ENCODE data around the gene CYBC1.

Gene CYBC1

DNA sequence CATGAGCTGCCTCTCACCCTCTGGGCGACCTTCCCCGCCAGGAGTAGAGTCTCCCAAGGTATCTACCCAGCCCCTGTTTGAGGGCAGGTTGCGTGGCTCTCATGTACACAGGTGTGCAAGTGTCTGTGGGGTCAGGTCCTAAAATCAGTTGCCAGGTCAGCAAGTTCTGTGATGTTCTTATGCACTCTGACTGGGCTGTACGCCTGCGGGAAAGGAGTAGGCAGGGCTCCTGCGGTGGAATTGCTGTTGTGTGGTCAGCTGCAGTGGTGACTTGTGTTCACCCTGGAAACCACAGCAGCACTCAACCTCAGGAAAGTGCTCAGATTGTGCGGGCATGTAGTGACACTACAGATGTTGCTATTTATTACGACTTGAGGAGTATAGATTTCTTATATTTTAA, 27.4 kb upstream of the CYBC1 start:
- no peak overlapping the region for H3K9ac ChIP-seq
- H3K36me3 ChIP-seq (ENCODE audit: control insufficient read depth, insufficient read depth, low read length) = no peaks in the 10 kb centered on the region
- no peak overlapping the region for H3K27ac ChIP-seq
- no peaks in the 10 kb centered on the region for H3K27me3 ChIP-seq (ENCODE audit: control insufficient read depth, insufficient read depth, low read length)
- H3K79me2 ChIP-seq = no peaks in the 10 kb centered on the region
- H2AFZ ChIP-seq = no peak overlapping the region
- H3K4me1 ChIP-seq = no peaks in the 10 kb centered on the region
- no peaks in the 10 kb centered on the region for H3K9me3 ChIP-seq (ENCODE audit: control insufficient read depth, low read length)
- H3K4me2 ChIP-seq (ENCODE audit: low read length) = no peak overlapping the region
- TF ChIP-seq, protein P1, sequence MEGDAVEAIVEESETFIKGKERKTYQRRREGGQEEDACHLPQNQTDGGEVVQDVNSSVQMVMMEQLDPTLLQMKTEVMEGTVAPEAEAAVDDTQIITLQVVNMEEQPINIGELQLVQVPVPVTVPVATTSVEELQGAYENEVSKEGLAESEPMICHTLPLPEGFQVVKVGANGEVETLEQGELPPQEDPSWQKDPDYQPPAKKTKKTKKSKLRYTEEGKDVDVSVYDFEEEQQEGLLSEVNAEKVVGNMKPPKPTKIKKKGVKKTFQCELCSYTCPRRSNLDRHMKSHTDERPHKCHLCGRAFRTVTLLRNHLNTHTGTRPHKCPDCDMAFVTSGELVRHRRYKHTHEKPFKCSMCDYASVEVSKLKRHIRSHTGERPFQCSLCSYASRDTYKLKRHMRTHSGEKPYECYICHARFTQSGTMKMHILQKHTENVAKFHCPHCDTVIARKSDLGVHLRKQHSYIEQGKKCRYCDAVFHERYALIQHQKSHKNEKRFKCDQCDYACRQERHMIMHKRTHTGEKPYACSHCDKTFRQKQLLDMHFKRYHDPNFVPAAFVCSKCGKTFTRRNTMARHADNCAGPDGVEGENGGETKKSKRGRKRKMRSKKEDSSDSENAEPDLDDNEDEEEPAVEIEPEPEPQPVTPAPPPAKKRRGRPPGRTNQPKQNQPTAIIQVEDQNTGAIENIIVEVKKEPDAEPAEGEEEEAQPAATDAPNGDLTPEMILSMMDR (IDR thresholded peaks at IDR 0.05) = no peak
- no peak overlapping the region for H3K4me3 ChIP-seq (ENCODE audit: low read depth, low read length)

DNA sequence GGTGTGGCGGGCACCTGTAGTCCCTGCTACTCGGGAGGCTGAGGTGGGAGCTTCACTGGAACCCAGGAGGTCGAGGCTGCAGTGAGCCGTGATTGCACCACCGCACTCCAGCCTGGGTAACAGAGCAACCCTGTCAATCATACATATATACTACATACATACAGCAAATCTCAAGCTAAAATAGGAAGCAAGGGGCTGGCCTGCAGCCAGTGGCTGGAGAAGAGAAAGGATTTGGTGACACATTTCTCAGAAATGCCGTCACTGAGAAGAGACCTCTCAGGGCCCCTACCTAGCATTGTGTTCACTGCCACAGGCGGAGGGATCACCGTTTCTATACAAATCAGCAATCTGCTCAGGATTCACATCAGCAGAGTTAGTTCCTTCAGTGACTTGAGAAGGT, 24.9 kb upstream of the CYBC1 start:
- no peaks in the 10 kb centered on the region for H3K79me2 ChIP-seq
- no peaks in the 10 kb centered on the region for H3K36me3 ChIP-seq (ENCODE audit: control insufficient read depth, insufficient read depth, low read length)
- no peaks in the 10 kb centered on the region for H3K27me3 ChIP-seq (ENCODE audit: control insufficient read depth, insufficient read depth, low read length)
- TF ChIP-seq, protein P1 (IDR thresholded peaks at IDR 0.05) = no peak
- H2AFZ ChIP-seq = no peak overlapping the region
- no peak overlapping the region for H3K4me3 ChIP-seq (ENCODE audit: low read depth, low read length)
- no peaks in the 10 kb centered on the region for H3K9me3 ChIP-seq (ENCODE audit: control insufficient read depth, low read length)
- no peak overlapping the region for H3K9ac ChIP-seq
- H3K27ac ChIP-seq = no peak overlapping the region
- no peak overlapping the region for H3K4me2 ChIP-seq (ENCODE audit: low read length)
- H3K4me1 ChIP-seq = no peaks in the 10 kb centered on the region

DNA sequence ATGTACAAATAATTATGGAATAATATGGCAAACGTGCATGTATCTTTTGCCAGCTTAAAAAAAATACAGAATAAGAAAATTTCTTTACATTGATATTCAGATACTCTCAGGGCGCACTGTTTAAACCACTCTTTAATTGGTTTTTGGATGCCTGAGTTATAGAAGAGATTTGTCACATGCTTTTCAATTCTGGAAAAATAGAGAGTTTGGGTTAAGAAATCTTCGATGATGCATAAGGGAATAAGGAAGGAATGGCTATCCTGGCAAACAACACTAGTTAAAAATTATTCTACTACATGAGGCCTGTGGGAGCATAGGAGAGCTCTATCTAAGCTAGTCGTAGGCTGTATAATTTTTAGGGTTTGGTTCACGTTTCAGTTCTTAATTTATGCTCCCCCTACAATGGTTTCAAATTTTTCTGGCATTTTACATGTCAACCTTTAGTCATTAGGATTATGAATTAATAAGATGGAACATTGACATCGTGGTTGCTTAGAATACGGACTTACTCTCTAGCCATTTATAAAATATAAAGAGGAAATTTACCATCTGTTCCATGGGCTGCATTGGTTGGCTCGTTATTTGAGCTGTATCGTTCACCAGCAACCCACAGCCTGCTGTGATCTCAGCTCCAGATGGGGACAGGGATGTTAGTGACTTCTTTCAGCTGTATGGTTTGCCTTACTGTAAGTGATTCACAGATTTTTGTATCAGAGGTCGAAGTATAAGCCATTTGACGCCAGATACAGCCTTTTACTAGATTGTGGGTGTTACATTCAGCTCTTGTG, 23.9 kb upstream of the CYBC1 start:
- no peaks in the 10 kb centered on the region for H3K4me1 ChIP-seq
- TF ChIP-seq, protein P1 (IDR thresholded peaks at IDR 0.05) = no peak
- no peak overlapping the region for H3K4me3 ChIP-seq (ENCODE audit: low read depth, low read length)
- no peak overlapping the region for H3K4me2 ChIP-seq (ENCODE audit: low read length)
- H3K9me3 ChIP-seq (ENCODE audit: control insufficient read depth, low read length) = no peaks in the 10 kb centered on the region
- no peaks in the 10 kb centered on the region for H3K79me2 ChIP-seq
- H3K9ac ChIP-seq = no peak overlapping the region
- no peak overlapping the region for H3K27ac ChIP-seq
- H2AFZ ChIP-seq = no peak overlapping the region
- H3K36me3 ChIP-seq (ENCODE audit: control insufficient read depth, insufficient read depth, low read length) = no peaks in the 10 kb centered on the region
- no peaks in the 10 kb centered on the region for H3K27me3 ChIP-seq (ENCODE audit: control insufficient read depth, insufficient read depth, low read length)

DNA sequence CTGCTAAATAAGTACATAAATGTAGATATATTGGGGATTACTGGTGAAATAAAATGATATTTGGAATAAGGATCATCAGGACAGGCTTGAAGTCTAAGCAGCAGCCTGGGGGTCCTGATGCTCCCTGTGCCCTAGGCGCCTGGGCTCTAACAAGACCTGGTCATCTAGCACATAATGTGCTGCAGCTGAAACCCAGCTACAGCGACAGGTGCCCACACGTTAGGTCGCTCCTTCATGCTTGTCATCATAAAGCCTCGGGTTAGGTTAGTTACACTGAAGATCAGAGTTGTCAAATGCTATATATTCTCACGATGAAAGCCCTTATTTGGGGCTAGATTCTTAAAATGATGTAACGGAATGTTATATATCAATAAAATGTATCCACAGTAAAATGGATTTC, 19.5 kb upstream of the CYBC1 start:
- TF ChIP-seq, protein P1 (IDR thresholded peaks at IDR 0.05) = no peak
- H3K4me3 ChIP-seq (ENCODE audit: low read depth, low read length) = no peak overlapping the region
- H3K36me3 ChIP-seq (ENCODE audit: control insufficient read depth, insufficient read depth, low read length) = no peaks in the 10 kb centered on the region
- H2AFZ ChIP-seq = no peak overlapping the region
- no peak overlapping the region for H3K4me2 ChIP-seq (ENCODE audit: low read length)
- H3K9me3 ChIP-seq (ENCODE audit: control insufficient read depth, low read length) = no peaks in the 10 kb centered on the region
- no peak overlapping the region for H3K27ac ChIP-seq
- H3K9ac ChIP-seq = no peak overlapping the region
- H3K4me1 ChIP-seq = no peaks in the 10 kb centered on the region
- peaks cover 2% of the 10 kb centered on the region for H3K79me2 ChIP-seq
- no peaks in the 10 kb centered on the region for H3K27me3 ChIP-seq (ENCODE audit: control insufficient read depth, insufficient read depth, low read length)

DNA sequence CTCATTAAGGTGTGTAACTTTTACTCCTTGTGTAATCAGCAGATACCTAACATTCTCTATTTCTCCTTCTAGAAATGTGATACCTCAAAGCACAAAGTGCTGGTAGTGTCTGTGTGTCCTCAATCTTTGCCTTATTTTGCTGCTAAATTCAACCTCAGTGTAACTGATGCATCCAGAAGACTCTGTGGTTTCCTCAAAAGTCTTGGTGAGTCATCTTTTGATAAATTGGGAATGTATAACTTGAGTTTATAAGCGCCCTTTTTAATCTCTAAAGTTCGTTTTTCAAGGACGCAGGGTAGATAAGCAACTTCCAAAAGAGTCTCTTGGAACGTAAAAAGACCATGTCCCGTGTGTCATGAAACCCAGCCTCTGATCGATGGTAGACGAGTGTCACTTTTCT, 18.1 kb upstream of the CYBC1 start:
- TF ChIP-seq, protein P1 (IDR thresholded peaks at IDR 0.05) = no peak
- Histone ChIP-seq H3K4me1 (no peaks in the 10 kb centered on the region), H2AFZ (no peak overlapping the region), H3K9ac (no peak overlapping the region), H3K36me3 (ENCODE audit: control insufficient read depth, insufficient read depth, low read length) (no peaks in the 10 kb centered on the region), H3K79me2 (peaks cover 2% of the 10 kb centered on the region), H3K27me3 (ENCODE audit: control insufficient read depth, insufficient read depth, low read length) (no peaks in the 10 kb centered on the region), H3K4me2 (ENCODE audit: low read length) (no peak overlapping the region), H3K4me3 (ENCODE audit: low read depth, low read length) (no peak overlapping the region), H3K9me3 (ENCODE audit: control insufficient read depth, low read length) (no peaks in the 10 kb centered on the region), H3K27ac (no peak overlapping the region)
